ENCODE results near the gene MBL2.
A peak's percentile ranks its signal among the peaks of the same experiment; 100 is the strongest.

MBL2 gene

DNA sequence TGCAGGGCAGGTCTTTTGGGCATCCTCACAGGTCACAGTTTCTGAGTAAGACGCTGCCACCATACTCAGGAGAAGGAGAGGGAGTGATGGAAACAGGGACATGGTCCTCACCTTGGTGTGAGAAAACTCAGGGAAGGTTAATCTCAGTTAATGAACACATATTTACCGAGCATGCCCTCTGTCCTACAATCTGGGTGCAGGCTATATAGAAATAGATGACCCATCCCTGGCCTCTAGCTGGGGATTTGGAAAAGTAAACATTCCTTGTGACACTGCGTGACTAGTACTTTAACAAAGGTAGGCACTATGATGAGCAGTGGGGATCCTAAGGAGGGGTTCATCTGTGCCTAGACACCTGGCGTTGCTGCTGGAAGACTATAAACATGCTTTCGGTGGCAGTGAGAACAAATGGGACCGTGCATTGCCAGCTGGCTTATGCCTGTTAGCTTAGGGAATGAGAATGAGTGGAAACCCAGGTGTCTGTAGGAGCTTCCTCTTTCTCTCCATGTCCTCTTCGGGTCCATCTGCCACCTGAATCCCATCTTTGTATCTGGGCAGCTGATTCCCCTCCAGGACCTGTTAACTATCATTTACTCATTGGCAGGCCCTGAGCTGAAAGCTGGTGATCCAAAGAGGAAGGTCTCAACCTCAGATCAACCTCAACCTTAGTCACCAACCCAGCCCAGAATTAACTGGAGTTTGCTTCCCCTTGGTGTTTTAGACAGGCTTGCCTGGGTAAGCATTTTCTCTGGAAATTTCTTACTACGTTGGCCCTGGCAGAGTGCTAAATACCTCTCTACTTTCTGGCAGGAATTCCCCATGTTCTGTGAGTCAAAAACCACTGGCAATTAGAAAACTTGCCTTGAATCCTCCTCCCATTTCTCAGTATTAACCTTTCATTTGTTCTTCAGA, 794 bp downstream of the MBL2 start:
- peak; percentile 21 for DNase-seq

DNA sequence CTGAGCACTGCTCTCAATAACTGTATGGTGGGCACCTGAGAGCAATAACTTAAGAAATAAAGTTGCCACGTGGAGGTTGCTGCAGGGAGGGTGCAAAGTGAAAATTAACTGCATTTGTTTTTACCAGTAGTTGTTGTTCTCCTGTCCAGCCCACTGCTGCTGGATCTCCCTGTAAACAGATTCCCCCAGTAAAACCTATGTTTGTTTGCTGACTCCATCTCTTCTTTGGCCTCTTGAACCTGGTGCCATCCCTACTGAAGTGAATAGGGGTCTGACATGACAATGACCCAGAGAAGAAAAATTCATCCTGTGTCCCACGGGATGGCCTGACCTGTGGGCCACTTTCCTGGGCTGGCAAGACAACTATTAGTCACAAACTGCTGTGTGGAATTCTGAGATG, 1.7 kb downstream of the MBL2 start:
- no peak for DNase-seq

DNA sequence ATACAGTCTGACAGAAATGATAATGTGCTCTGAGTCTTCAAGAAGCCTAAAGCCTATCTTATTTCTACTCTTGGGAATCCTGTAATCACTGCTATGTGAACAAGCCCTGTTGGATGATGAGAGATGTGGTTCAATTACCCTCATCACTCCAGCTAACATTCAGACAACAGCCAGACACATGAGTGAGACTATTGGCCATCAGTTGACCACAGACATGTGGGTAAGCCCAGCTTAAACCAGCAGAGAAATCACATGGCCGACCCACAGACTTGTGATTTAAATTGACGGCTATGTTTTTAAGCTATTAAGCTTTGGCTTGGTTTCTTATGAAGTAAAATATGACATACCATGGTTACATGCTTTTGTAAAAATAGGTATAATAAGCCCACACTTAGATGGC, 2.6 kb downstream of the MBL2 start:
- DNase-seq, result no peak

DNA sequence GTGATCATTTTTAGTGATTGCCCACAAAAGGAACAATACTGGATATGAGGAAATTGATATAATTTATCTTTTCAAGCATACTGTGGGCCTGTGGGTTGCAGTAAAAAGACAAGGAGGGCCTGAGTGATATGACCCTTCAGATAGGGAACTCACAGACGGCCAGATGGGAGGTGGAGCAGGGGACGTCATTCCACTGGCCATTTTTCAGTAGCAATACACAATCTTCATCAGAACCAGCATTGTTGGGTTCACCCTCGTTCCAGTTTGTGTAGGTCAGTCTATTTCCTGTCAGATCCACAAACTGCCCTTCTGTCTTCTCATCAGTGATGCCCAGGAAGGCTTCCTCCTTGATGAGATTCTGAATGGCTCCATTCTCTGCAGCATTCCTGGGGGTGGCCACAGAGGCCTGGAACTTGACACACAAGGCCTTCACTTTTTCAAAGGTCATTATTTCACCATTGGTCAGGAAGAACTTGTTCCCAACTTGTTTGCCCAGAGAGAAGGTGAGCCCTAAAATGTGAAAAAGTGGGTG, 4.5 kb downstream of the MBL2 start:
- peak; percentile 88 for DNase-seq

DNA sequence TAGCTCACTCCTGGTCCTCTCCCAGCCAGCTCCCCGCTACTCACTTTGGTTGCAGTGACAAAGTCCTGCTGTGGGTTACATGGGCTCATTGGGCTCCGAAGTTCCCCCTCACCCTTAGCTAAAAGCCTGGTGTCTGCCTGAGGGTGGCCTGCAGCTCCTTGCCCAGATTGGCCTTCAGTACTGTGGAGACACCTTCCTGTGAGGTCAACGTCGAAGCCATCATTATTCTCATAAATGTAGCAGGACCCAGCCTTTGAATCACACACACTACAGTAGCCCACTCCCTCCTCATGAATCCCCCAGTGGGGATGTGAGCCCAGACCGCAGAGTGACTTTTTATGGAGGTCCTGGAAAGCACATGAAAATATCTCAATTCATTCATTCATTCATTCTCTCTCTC, 10.5 kb downstream of the MBL2 start:
- no peak for DNase-seq

DNA sequence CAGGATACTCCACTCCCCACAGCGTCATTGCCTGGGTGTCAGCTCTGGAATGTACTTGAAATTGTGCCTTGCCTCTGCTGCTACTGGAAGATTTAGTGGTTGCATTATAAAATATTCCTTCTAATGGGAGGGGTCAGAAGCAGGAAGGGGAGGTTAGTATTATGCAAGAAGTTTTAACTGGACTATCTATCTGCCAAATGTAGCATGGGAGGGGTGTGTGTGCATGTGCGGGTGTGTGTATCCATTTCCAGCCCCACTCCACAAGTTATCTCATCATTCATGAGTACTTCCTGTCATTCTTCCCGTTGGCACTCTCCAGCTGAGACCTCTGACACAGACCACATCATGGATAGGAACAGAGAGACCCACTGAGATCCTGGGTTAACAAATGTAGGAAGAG, 13.4 kb downstream of the MBL2 start:
- DNase-seq, result peak; percentile 36

DNA sequence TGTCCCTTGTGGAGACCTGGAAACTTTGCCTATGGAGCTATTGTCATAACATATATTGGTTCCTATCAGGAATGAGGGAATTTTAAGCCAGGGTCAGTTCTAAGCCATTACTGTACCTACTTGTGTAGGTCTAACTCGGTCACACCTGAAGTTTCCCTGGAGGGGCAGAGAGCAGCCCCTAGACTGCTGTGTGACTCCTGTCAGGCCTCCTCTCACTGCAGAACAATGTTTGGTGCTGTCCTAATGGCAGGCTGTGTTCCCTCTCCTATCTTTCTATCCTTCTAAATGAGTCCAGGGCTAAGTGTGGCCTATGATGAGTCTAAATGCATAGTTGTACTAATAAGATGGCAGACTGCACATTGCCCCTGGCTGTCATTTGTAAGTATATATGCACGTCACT, 14.2 kb downstream of the MBL2 start:
- no peak for DNase-seq

DNA sequence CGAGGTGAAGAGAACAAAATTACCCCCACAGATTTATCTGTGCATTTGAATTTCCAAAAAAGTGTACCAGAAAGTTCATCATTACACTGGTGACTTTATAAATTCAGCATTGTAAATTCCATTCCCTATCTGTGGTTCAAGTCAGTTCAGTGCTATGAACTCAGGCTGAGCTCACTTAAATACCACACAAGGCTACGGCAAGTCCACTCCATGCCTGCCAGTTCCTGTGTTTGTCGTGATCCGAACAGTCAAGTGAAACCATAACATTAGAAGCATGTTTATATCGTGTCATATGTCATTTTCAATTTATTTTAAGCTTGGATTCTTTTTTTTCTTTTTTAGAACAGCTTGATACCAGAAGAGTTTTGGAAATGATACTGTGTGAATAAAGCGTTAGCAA, 14.8 kb downstream of the MBL2 start:
- no peak for DNase-seq

DNA sequence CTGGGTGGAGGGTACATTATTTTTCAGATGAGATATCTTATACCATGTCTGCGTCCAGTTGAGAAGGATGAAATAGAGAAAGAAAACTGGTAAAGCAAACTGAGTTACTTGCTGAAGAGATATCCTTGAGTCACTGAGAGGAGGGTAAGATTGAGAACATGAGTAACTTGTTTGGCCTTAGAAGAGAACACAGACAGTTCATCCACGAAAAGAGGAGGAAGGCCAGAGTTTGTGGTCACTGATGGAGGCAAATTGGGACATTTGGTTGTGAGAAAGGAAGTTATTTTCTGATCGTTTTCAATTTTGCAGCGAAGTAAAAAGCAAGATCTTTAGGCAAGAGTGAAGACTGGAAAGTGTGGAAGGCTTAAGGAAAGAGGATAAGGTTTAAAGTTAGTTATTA, 15.6 kb downstream of the MBL2 start:
- DNase-seq, result no peak

DNA sequence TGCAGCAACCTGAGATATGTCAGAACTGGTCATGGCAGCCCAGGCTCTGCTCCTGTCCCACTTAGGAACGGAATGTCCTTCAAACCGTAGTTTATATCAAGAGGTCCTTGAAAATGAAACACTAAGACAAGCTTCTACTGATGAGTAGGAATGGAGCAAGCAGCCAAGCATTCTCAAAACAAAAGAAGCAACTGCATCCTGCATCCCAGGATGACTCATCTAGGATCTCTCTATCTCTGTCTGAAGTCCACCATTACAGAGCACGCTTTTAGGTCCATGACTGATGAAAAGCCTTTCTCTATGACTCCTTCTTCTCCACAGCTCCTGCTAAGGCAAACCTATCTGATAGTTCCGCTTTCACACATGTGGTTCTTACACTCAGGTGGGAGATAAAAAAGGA, 16.3 kb downstream of the MBL2 start:
- no peak for DNase-seq

DNA sequence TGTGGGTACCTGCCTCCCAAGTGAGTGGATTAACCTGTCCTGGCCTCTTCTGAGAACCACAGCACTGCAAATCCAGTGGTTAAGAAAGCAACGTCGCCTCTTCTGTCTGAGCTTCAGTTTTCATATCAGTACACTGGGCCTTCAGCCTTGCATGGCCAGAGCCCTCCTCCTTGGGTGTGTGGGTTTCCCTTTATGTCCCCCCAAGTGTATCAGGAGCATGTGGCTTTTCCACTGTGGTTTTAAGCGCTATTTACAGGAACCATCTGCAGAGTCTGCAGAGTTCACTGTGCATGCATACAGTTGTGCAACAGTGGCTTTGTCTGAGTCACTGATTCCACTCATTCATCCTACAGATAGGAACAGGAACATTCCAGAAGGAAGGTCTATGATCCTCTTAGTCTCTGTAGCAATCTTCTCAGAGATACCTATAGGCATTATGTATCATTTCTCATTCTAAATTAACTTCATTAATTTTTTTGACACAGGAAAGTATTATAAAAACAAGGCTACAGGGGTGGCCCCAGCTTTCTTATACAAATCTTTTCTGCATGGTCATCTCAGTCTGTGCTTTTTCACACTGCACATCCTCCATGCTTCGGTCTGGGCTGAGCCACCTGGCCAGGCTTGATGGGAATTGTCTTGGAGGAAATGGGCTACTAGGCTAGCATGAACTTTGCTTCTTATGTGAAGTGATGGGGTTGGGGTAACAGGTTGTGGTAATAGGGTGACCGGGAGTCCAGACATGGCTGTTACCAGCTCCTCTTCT, 17.1 kb downstream of the MBL2 start:
- DNase-seq, result peak; percentile 90

DNA sequence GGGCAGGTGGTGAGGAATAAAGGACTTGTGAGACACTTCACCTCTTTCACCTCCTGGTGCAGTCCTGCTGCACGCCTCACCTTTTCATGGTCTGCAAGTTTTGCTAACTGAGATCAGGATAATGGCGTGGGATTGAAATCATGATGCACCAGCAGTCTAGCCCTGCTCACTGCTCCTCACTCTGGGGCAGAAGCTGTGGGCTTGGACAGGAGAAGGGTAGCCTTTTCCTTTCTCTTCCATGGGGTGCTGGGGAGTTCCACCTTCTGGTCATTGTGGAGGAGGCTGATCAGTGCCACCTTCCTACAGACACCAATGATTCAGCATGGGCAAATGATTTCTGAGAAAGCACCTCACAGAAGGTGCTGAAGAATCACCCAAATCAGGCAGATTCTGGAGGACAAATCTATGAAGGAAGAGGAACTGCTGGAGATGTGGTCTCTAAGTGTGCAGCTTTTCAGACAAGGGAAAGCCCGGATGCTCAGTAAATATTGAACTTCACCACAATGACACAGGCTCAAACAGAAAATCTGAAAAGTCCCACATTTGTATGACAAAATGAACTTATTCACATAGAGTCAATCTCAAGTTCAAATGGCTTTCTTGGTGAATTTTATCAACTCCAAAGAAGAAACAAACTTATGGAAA, 19.7 kb downstream of the MBL2 start:
- DNase-seq, result peak; percentile 25

DNA sequence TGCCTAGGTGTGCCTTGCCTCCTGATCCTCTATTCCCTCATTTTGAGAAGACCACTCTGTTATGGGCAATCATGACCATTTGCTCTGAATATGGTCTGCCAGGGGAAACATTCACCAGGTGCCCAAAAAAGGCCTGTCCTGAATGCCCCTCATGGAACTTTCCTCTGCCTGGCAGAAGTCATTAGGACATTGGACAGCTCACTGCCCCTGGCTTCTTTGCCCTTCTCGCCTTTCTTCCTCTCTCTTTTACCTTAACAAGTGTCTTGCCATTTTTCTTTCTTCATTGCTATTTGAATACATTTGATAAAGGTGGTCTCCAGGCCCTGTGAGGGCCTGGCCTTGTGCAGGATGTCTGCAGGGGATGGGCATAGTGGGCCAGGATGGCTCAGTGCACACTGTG, 20.3 kb downstream of the MBL2 start:
- no peak for DNase-seq

DNA sequence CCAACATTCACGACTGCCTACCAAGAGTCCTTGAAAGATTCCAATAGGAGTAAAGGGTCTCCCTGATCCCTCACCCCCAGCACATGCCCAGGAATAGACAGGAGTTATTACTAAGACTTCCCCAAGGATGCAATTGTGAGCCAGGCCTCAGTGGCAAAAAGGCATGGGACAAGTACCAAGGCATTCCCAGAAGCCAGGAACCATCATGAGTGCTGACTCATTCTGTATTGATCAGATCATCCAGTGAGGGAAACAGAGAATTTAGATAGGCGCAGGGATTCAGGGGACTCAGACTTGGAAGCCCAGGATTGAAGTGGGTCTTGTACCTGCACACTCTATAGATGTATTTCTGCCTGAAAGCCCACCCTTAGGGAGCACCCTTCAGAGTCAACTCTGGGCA, 21.2 kb downstream of the MBL2 start:
- DNase-seq, result no peak

DNA sequence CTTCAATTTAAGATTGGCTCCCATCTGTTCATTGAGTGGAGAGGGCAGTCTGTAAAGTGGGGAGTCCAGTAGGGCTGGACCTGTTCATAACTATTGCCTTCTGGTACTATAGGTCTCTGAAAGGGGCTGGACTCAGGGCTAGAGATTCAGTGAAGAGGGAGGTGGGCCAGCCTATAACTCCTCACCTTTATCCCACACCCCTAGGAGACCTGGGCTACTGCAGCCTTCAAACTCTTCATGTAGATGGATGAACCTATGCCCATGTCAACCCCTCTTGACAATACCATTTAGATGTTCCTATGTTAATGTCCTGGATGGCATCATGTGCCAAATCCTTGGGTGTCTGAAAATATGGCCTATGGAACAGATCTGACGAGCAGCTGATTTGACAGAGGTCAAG, 22.0 kb downstream of the MBL2 start:
- no peak for DNase-seq

DNA sequence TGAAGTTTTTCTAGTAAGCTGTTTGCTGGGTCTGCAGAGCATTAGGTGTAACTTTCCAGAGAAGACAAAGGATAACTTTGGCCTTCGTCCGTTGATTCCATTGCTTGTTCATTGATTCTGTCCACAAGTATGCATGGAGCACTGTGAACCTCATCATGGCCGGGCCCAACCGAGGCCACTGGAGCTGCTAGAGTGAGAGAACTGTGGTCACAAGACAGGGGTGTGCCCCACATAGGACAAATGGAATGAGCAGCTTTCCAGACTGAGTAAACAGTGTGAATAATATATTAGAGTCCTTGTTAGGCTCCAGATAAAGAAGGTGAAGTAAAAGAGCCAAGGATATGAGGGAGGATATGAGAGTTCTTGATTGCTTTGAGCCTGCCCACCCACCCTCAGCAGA, 24.9 kb downstream of the MBL2 start:
- DNase-seq, result no peak

DNA sequence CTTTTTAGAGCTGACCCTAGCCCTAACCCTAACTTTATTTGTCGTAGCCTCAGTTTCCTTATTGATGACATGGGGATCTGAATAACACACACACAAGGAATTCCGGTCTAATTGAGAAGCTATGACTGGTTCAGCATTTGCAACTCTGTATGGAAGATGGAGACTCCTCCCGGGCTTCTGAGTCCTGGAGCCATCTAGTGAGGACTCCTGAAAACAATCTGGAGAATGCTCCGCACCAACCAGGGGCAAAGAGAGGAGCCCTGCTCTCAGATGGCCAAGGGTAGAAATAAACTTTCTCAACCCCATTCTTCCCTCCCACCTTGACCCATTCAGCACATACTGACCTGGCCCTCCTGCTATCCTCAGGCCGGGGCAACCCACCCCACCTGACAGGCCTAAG, 26.4 kb downstream of the MBL2 start:
- DNase-seq, result peak; percentile 32

DNA sequence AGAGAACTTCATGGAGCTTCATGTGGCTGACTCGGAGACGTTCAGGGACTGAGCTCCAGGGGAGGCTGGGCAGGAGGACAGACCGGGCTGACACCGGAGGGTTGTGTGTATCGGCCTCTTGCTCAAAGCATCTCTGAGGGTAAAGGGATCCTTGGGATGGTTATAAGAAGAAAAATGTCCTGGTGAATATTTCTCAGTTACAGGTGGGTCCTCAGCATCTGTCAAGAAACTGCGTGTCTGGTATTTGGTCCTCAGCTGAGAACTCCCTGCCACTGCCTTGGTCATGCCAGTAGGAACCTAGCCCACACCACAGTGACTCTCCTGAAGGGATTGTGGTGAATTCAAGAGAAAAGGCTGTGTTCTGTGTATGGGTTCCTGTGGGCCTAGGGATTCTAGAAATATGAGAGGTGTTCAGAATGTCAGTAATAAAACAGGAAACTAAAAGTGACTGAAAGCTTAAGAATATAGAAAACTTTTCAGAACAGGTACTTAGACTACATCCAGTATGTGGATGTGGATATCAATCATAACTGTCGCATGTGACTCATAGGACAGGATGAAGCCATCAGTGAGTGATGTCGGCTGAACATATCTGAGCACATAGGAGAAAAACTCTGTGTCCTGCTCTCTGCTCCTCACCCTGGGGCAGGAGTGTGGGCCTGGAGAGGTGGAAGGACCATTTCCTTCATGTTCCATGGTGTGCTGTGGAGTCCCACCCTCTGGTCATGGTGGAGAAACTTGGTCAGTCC, 28.4 kb downstream of the MBL2 start:
- no peak for DNase-seq

DNA sequence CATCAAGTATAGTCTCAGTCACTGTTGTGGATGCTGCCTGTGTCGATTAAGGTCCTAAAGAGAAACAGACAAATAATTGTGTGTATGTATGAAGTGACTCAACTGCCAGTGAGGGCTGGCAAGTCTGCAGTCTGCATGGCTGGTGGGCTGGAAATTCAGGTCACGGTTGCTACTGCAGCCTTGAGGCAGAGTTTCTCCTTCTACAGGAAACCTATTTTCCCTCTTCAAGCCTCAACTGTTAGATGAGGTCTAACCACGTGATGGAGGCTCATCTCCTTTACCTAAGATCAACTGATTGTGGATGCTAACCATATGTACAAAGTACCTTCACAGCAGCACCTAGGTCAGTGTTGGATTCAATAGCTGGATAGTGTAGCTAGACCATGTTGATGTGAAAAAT, 29.9 kb downstream of the MBL2 start:
- no peak for DNase-seq

DNA sequence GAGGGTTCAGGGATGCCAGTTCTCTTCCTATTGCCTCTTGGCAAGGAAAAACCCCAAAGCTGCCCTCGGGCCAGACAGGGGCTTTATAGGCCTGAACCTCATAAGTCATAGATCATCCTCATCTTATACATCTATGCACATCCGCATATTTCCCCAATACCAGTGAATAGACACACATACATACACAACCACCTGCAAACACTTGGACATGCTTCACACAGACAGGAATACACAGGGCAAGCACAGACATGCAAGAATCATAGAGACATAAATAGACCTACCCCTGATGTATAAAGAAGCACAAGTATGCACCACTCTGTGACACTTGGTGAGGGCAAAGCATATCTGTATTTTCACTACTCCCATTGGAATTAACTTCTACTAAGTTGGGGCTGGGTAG, 30.7 kb downstream of the MBL2 start:
- DNase-seq, result no peak

DNA sequence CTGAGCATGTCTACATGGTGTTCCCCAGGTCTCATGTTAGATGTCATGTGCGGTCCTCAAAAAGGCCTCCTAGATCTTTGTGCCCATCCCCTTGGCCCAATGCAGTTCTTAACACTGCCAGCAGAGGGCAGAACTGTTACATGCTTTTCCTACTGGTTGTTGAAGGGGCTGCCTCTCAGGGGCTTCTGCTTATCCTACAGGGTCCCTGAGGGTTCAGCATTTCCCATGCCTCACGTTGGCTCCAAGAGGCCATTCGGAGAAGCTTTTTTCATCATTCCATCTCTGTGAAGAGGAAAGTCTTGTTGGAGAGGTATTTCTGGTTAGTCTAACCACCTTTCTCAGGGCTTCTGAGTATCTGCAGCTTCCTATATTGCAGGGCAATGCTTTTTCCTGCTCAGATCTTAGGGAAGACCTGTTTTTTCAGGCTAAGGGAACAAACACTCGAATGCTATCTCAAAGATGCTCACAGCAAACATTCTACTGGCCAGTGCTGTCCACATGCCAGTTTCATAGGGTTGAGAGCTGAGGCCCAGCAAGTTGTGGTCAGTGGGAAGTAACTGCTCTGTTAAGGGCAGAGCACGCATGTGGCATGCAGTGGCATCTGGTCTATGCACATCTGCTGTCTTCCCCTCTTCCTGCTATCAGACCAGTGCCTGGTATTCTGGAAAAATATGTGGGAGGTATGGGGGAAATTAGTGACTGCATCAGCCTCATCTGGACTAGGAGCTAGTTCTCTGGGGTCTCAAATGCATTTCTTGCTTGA, 31.5 kb downstream of the MBL2 start:
- peak; percentile 77 for DNase-seq

DNA sequence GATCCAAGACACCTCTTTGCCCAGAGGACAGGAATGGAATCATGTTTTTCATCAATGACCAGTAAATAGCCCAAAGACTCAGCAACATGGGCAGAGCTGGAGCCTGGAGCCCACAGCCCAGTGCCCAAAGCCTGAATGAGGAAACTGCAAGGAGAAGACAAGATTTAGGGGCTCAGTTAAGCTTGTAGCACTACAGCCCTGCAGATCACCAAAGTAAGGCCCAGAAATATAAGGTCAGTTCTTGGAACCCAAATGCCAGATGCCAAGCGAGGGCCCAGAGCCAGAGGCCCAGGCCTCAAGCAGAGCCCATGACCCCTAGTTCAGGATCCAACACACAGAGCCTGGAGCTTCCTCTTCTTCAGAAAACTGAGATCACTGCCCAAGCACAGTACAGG, 32.4 kb downstream of the MBL2 start:
- no peak for DNase-seq
